ENCODE results near the gene C2orf49. TPM values are rescaled to one million over a fixed set of nuclear protein-coding genes. Genes with fewer than 3 reads are reported as not detected.

The C2orf49 gene
- total RNA-seq, 1 donor from 2014 or later, result 20.1 TPM

- intact Hi-C loops (cut with micrococcal nuclease), result no loop called here
Observed at GRCh38 chr2:105361102-105361889, 24.0 kb downstream of the C2orf49 start.

GRCh38 chr2:105362862-105363591 is 25.7 kb downstream of the C2orf49 start:
- intact Hi-C loops (cut with micrococcal nuclease), result no loop called here

- intact Hi-C loops (cut with micrococcal nuclease), result no loop called here
Observed at GRCh38 chr2:105364436-105365139, 27.2 kb downstream of the C2orf49 start.

- intact Hi-C loops (cut with micrococcal nuclease), result no loop called here
Observed at GRCh38 chr2:105365206-105365605, 27.9 kb downstream of the C2orf49 start.

GRCh38 chr2:105368759-105369408 is 31.5 kb downstream of the C2orf49 start:
- intact Hi-C loops (cut with micrococcal nuclease), result loop anchor here (1.0 kb wide), 3 partner anchors 30 to 1173 kb away; partner anchors contain the start of gene FHL2

- intact Hi-C loops (cut with micrococcal nuclease), result loop anchor here (1.0 to 10.0 kb wide), 7 partner anchors 29 to 1215 kb away; partner anchors contain the start of gene FHL2
Observed at GRCh38 chr2:105369777-105370690, 32.7 kb downstream of the C2orf49 start.

GRCh38 chr2:105371156-105371555 is 33.8 kb downstream of the C2orf49 start:
- intact Hi-C loops (cut with micrococcal nuclease), result loop anchor here (2.0 to 10.0 kb wide), 3 partner anchors 414 to 1214 kb away; no protein-coding TSS in a partner anchor

- intact Hi-C loops (cut with micrococcal nuclease), result loop anchor here (2.0 to 10.0 kb wide), 3 partner anchors 413 to 1213 kb away; no protein-coding TSS in a partner anchor
Observed at GRCh38 chr2:105371810-105372209, 34.5 kb downstream of the C2orf49 start.

GRCh38 chr2:105373344-105373781 is 36.0 kb downstream of the C2orf49 start:
- intact Hi-C loops (cut with micrococcal nuclease), result loop anchor here (10.0 kb wide), 2 partner anchors 411 to 1211 kb away; no protein-coding TSS in a partner anchor

GRCh38 chr2:105373895-105374401 is 36.6 kb downstream of the C2orf49 start:
- intact Hi-C loops (cut with micrococcal nuclease), result loop anchor here (1.0 to 10.0 kb wide), 3 partner anchors 25 to 1211 kb away; partner anchors contain the start of gene FHL2

- intact Hi-C loops (cut with micrococcal nuclease), result loop anchor here (10.0 kb wide), 2 partner anchors 410 to 1210 kb away; no protein-coding TSS in a partner anchor
Observed at GRCh38 chr2:105375001-105375561, 37.7 kb downstream of the C2orf49 start.

GRCh38 chr2:105376010-105376409 is 38.7 kb downstream of the C2orf49 start:
- intact Hi-C loops (cut with micrococcal nuclease), result loop anchor here (10.0 kb wide), 2 partner anchors 409 to 1209 kb away; no protein-coding TSS in a partner anchor

GRCh38 chr2:105376789-105377240 is 39.5 kb downstream of the C2orf49 start:
- intact Hi-C loops (cut with micrococcal nuclease), result loop anchor here (10.0 kb wide), 2 partner anchors 408 to 1208 kb away; no protein-coding TSS in a partner anchor

GRCh38 chr2:105377871-105378270 is 40.5 kb downstream of the C2orf49 start:
- intact Hi-C loops (cut with micrococcal nuclease), result loop anchor here (10.0 kb wide), 2 partner anchors 407 to 1207 kb away; no protein-coding TSS in a partner anchor

GRCh38 chr2:105378276-105378840 is 41.0 kb downstream of the C2orf49 start:
- intact Hi-C loops (cut with micrococcal nuclease), result loop anchor here (10.0 kb wide), 2 partner anchors 406 to 1206 kb away; no protein-coding TSS in a partner anchor

- intact Hi-C loops (cut with micrococcal nuclease), result loop anchor here (10.0 kb wide), 2 partner anchors 406 to 1206 kb away; no protein-coding TSS in a partner anchor
Observed at GRCh38 chr2:105378921-105379383, 41.6 kb downstream of the C2orf49 start.

- intact Hi-C loops (cut with micrococcal nuclease), result loop anchor here (10.0 kb wide), 2 partner anchors 405 to 1205 kb away; no protein-coding TSS in a partner anchor
Observed at GRCh38 chr2:105379741-105380186, 42.4 kb downstream of the C2orf49 start.
